A549 (cell line): ENCODE data around the gene RASA2. TPM values are rescaled to one million over a fixed set of nuclear protein-coding genes. Genes with fewer than 3 reads are reported as not detected.
A peak's percentile ranks its signal among the peaks of the same experiment; 100 is the strongest.

Experiments
- ATAC-seq, 2 experiments: fragments of 200-7000 bp in 1 of 2; fragments of >200 bp in 1 of 2; cut with Nextera tagmentation in 1 of 2; cut with Tn5 transposase in 1 of 2; 3 replicates each; pipeline versions ENCODE4 v1.8.0 to v1.9.1; 2018 to 2020; ENCODE audit warnings: mild to moderate bottlenecking in 1 of 2, moderate library complexity in 1 of 2
- CTCF ChIA-PET: fragments of 300-600 bp; sonication (Branson Sonifier 250); formaldehyde crosslinking; extraction: SDS; loops from one replicate; lab custom pipeline; 2021; ENCODE audit warnings: antibody characterized with exemption, inconsistent platforms; lab: Yijun Ruan, JAX
- POLR2A ChIA-PET: fragments of 350-600 bp; formaldehyde crosslinking; extraction: SDS; loops from one replicate; lab custom pipeline; 2021; ENCODE audit warnings: antibody characterized with exemption, inconsistent platforms; lab: Yijun Ruan, JAX
- DNase-seq, 2 experiments: peaks; one replicate each; pipeline versions ENCODE4 v3.0.0 to v3.0.0-alpha.2; 2011 to 2016; ENCODE audit warnings: low read depth in 1 of 2, low spot score in 1 of 2
- FAIRE-seq: peaks from 2 replicates; lab custom pipeline; 2011; peaks lifted over from hg19 to GRCh38; lab: Jason Lieb, UNC
- H3K27ac ChIP-seq, 2 experiments: fragments of >200 bp; sonication (Bioruptor Twin); formaldehyde crosslinking; 3 replicates each; pipeline ENCODE4 v1.5.1; 2016 to 2017
- H3K4me1 ChIP-seq: fragments of >200 bp; sonication (Bioruptor Twin); formaldehyde crosslinking; 3 replicates; pipeline ENCODE4 v1.6.1; 2016
- H3K4me2 ChIP-seq: fragments of >200 bp; sonication (Bioruptor Twin); formaldehyde crosslinking; 3 replicates; pipeline ENCODE4 v1.6.1; 2016
- H3K4me3 ChIP-seq: fragments of >200 bp; sonication (Bioruptor Twin); formaldehyde crosslinking; 3 replicates; pipeline ENCODE4 v1.5.1; 2016
- H3K9me3 ChIP-seq: fragments of >200 bp; sonication (Bioruptor Twin); formaldehyde crosslinking; 3 replicates; pipeline ENCODE4 v1.6.1; 2016
- BHLHE40 ChIP-seq: IDR thresholded peaks from 2 replicates; pipeline ENCODE4 v1.6.1; 2012; ENCODE audit warnings: low read depth, low read length, inconsistent platforms
- CEBPB ChIP-seq, 2 experiments: fragments of >200 bp in 1 of 2; sonication (Bioruptor Twin) in 1 of 2; formaldehyde crosslinking in 1 of 2; IDR thresholded peaks; 2 replicates each; pipeline ENCODE4 v1.6.1; 2012 to 2016
- CHD4 ChIP-seq: fragments of 200-600 bp; sonication (generic); IDR thresholded peaks from 2 replicates; pipeline ENCODE4 v1.6.1; 2016; ENCODE audit warnings: antibody characterized with exemption, mild to moderate bottlenecking, borderline replicate concordance
- EP300 ChIP-seq, 2 experiments: fragments of >200 bp; sonication (Bioruptor Twin); formaldehyde crosslinking; IDR thresholded peaks; 2 replicates in 1 of 2; 3 replicates in 1 of 2; pipeline ENCODE4 v1.6.1; 2016 to 2017
- ESRRA ChIP-seq: fragments of 150-350 bp; IDR thresholded peaks from 2 replicates; pipeline ENCODE4 v1.6.1; 2014; ENCODE audit warnings: mild to moderate bottlenecking, low read length, borderline replicate concordance
- GATA3 ChIP-seq: IDR thresholded peaks from 2 replicates; pipeline ENCODE4 v1.6.1; 2012; ENCODE audit warnings: borderline replicate concordance
- HDAC2 ChIP-seq: fragments of 200-600 bp; sonication (generic); IDR thresholded peaks from 2 replicates; pipeline ENCODE4 v1.6.1; 2016
- HOXA7 ChIP-seq: fragments of 250-450 bp; sonication (Bioruptor Pico); IDR thresholded peaks from 2 replicates; pipeline ENCODE4 v1.5.0; 2020; ENCODE audit warnings: mild to moderate bottlenecking, moderate library complexity
- JUN ChIP-seq, 2 experiments: fragments of >200 bp; sonication (Bioruptor Twin); formaldehyde crosslinking; IDR thresholded peaks; 2 replicates in 1 of 2; 3 replicates in 1 of 2; pipeline ENCODE4 v1.6.1; 2016 to 2017
- KDM1A ChIP-seq: fragments of 200-600 bp; sonication (generic); IDR thresholded peaks from 2 replicates; pipeline ENCODE4 v1.6.1; 2016; ENCODE audit warnings: low read depth, mild to moderate bottlenecking
- MAZ ChIP-seq: fragments of 150-350 bp; IDR thresholded peaks from 2 replicates; pipeline ENCODE4 v1.6.1; 2014; ENCODE audit warnings: antibody characterized with exemption, low read depth, low read length, borderline replicate concordance
- NFE2L2 ChIP-seq: fragments of 150-350 bp; conservative IDR thresholded peaks from 2 replicates; pipeline ENCODE4 v1.6.1; 2014; ENCODE audit warnings: low read length
- PHF8 ChIP-seq: fragments of 200-600 bp; sonication (generic); IDR thresholded peaks from 2 replicates; pipeline ENCODE4 v1.6.1; 2016; ENCODE audit warnings: low read depth, mild to moderate bottlenecking, antibody characterized with exemption, moderate library complexity, borderline replicate concordance
- POLR2A ChIP-seq: IDR thresholded peaks from 2 replicates; pipeline ENCODE4 v1.6.1; 2012; ENCODE audit warnings: mild to moderate bottlenecking, low read length
- RAD21 ChIP-seq, 2 experiments: fragments of >200 bp in 1 of 2; sonication (Bioruptor Twin) in 1 of 2; formaldehyde crosslinking in 1 of 2; IDR thresholded peaks in 1 of 2; conservative IDR thresholded peaks in 1 of 2; 2 replicates in 1 of 2; 3 replicates in 1 of 2; pipeline ENCODE4 v1.6.1; 2012 to 2018; ENCODE audit warnings: inconsistent platforms in 1 of 2
- RARB ChIP-seq: fragments of 250-450 bp; sonication (Bioruptor Pico); IDR thresholded peaks from 2 replicates; pipeline ENCODE4 v1.8.0; 2021; ENCODE audit warnings: mild to moderate bottlenecking, moderate library complexity
- RFX5 ChIP-seq: fragments of 450-650 bp; IDR thresholded peaks from 2 replicates; pipeline ENCODE4 v1.7.1; 2014; ENCODE audit warnings: antibody characterized with exemption, mild to moderate bottlenecking, moderate library complexity
- SREBF2 ChIP-seq: fragments of 450-650 bp; IDR thresholded peaks from 2 replicates; pipeline ENCODE4 v1.6.1; 2014; ENCODE audit warnings: mild to moderate bottlenecking, moderate library complexity
- TP53 ChIP-seq: fragments of 250-450 bp; sonication (Bioruptor Pico); IDR thresholded peaks from 2 replicates; pipeline ENCODE4 v1.5.0; 2021; ENCODE audit warnings: mild to moderate bottlenecking, moderate library complexity
- ZSCAN20 ChIP-seq: fragments of 250-450 bp; sonication (Bioruptor Pico); IDR thresholded peaks from 2 replicates; pipeline ENCODE4 v1.8.0; 2022; ENCODE audit warnings: mild to moderate bottlenecking, moderate library complexity
- WGBS: methylation state at CpG from one replicate; pipeline ENCODE4 v1.1.6; 2017; ENCODE audit errors: missing lambda C conversion rate; 5-methylcytosine and 5-hydroxymethylcytosine counted together
- polyA minus RNA-seq: library from RNA; depleted of rRNA, polyadenylated mRNA; stranded (reverse); fragments of >200 nt; gene quantifications from 2 replicates; pipeline ENCODE4 v1.2.3, GENCODE V29; 2011; rRNA and poly(A)+ RNA removed
- polyA plus RNA-seq, 4 experiments: library from polyadenylated mRNA; depleted of rRNA in 3 of 4; stranded (reverse); fragments of >200 nt; fragmentation: RNase III in 1 of 4; extraction: RNeasy Plus Mini Kit Qiagen cat#74134 plus additional on column Dnase treatment in 1 of 4; gene quantifications; 2 replicates in 3 of 4; 3 replicates in 1 of 4; pipeline ENCODE4 v1.2.3, GENCODE V29; 2011 to 2017
- TF ChIP-seq, protein P1 (sequence below): IDR thresholded peaks from 2 replicates; pipeline ENCODE4 v1.6.1; 2012
- TF ChIP-seq, protein P2 (sequence below): fragments of 450-650 bp; IDR thresholded peaks from 2 replicates; pipeline ENCODE4 v1.6.1; 2014; ENCODE audit warnings: antibody characterized with exemption
- TF ChIP-seq, protein P3 (sequence below): fragments of >200 bp; sonication (Bioruptor Twin); formaldehyde crosslinking; IDR thresholded peaks from 3 replicates; pipeline ENCODE4 v1.6.1; 2016
- TF ChIP-seq, protein P4 (sequence below): fragments of >200 bp; sonication (Bioruptor Twin); formaldehyde crosslinking; IDR thresholded peaks from 3 replicates; pipeline ENCODE4 v1.5.1; 2016
- TF ChIP-seq, protein P5 (sequence below): fragments of >200 bp; sonication (Bioruptor Twin); formaldehyde crosslinking; IDR thresholded peaks from 2 replicates; pipeline ENCODE4 v1.6.1; 2016

The RASA2 gene, protein sequence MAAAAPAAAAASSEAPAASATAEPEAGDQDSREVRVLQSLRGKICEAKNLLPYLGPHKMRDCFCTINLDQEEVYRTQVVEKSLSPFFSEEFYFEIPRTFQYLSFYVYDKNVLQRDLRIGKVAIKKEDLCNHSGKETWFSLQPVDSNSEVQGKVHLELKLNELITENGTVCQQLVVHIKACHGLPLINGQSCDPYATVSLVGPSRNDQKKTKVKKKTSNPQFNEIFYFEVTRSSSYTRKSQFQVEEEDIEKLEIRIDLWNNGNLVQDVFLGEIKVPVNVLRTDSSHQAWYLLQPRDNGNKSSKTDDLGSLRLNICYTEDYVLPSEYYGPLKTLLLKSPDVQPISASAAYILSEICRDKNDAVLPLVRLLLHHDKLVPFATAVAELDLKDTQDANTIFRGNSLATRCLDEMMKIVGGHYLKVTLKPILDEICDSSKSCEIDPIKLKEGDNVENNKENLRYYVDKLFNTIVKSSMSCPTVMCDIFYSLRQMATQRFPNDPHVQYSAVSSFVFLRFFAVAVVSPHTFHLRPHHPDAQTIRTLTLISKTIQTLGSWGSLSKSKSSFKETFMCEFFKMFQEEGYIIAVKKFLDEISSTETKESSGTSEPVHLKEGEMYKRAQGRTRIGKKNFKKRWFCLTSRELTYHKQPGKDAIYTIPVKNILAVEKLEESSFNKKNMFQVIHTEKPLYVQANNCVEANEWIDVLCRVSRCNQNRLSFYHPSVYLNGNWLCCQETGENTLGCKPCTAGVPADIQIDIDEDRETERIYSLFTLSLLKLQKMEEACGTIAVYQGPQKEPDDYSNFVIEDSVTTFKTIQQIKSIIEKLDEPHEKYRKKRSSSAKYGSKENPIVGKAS
- polyA plus RNA-seq (2011; rRNA removed): 9.2 and 12.0 TPM in 2 replicates
- 2.0 and 2.1 TPM in 2 replicates for polyA plus RNA-seq (2012; cell fraction: cytosol; rRNA removed)
- 2.7 and 3.1 TPM in 2 replicates for polyA plus RNA-seq (2012; cell fraction: nucleus; rRNA removed)
- 5.0 to 6.8 TPM (median 6.7 TPM) in 3 replicates for polyA plus RNA-seq (2017; fragmentation: RNase III; extraction: RNeasy Plus Mini Kit Qiagen cat#74134 plus additional on column Dnase treatment)
- polyA minus RNA-seq: 4.9 and 7.9 TPM in 2 replicates

DNA sequence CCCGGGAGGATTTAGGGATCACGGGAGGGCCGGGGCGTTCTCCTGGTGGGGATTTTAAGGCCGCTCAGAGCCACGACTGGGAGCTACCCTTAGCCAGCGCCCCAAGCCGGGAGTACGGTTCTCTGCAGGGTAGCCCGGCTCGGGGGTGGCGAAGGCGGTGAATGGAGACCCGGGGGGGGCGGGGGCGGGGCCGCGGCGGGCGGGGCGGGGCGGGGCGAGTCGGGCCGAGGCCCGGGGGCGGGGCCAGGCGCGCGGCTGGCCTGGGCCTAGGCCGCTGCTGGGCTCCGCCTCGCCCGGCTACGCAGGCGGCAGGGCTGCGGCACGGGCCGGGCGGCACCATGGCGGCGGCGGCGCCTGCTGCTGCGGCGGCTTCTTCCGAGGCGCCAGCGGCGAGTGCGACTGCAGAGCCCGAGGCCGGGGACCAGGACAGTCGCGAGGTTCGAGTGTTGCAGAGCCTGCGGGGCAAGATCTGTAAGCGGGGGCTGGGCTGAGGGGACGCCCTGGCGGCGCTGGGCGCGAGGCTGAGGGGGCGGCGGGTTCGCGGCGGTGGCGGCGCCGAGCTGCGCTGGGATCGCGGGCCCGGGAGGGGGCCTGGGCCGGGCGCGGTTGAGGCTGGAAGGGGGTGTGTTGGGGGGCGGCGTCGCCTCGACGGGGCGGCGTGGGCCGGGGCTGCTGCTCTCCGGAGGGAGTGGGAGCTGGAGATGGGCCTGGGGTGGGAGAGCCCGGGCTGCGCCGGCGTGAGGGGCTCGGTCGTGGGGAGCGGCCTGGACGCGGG, at the start of gene RASA2:
Gene RASA2 (plus strand): TSS at position 282 of the 775 bp plus-strand sequence. CDS start 57 bp downstream, at position 339.
- POLR2A ChIA-PET: interaction anchor here (1.0 to 2.0 kb wide), 9 partner anchors 10 to 390 kb away, joined by 3 to 10 read pairs (median 4); partner anchors contain the start of genes ATP1B3 and ZBTB38
- H3K4me1 ChIP-seq: peaks cover 56% of the 10 kb centered on the region
- peak within 1 kb of the TSS; percentile 97 for H3K4me2 ChIP-seq
- DNase-seq (peak; percentile 60 to 79), FAIRE-seq (no peak), ATAC-seq (peak; percentile 79 to 82)
- CTCF ChIA-PET: interaction anchor here (0.7 to 2.0 kb wide), 6 partner anchors 9 to 174 kb away, joined by 3 to 13 read pairs (median 4); no protein-coding TSS in a partner anchor
- TF ChIP-seq PHF8 (peak; percentile 88), HOXA7 (CRISPR knock-in tag) (no peak), KDM1A (no peak), POLR2A (peak; percentile 85), SREBF2 (no peak), RFX5 (no peak), EP300 (IDR thresholded peaks at IDR 0.05) (no peak), ZSCAN20 (no peak), HDAC2 (no peak), GATA3 (no peak), TP53 (CRISPR knock-in tag) (no peak), NFE2L2 (no peak), RARB (CRISPR knock-in tag) (no peak), RAD21 (conservative IDR thresholded peaks at IDR 0.05 in 1 of 2, IDR thresholded peaks at IDR 0.05 in 1 of 2) (no peak; a peak in 1 of 5 replicates), BHLHE40 (peak; percentile 47; the same call in 1 of the 2 replicates), JUN (IDR thresholded peaks at IDR 0.05) (peak in 1 of 2 experiments; percentile 88; a peak in 3 of 5 replicates), ESRRA (no peak), CHD4 (no peak), CEBPB (IDR thresholded peaks at IDR 0.05) (no peak), MAZ (no peak)
- TF ChIP-seq, protein P1, sequence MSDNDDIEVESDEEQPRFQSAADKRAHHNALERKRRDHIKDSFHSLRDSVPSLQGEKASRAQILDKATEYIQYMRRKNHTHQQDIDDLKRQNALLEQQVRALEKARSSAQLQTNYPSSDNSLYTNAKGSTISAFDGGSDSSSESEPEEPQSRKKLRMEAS: peak; percentile 13
- TF ChIP-seq, protein P2, sequence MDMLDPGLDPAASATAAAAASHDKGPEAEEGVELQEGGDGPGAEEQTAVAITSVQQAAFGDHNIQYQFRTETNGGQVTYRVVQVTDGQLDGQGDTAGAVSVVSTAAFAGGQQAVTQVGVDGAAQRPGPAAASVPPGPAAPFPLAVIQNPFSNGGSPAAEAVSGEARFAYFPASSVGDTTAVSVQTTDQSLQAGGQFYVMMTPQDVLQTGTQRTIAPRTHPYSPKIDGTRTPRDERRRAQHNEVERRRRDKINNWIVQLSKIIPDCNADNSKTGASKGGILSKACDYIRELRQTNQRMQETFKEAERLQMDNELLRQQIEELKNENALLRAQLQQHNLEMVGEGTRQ: no peak
- TF ChIP-seq, protein P3, sequence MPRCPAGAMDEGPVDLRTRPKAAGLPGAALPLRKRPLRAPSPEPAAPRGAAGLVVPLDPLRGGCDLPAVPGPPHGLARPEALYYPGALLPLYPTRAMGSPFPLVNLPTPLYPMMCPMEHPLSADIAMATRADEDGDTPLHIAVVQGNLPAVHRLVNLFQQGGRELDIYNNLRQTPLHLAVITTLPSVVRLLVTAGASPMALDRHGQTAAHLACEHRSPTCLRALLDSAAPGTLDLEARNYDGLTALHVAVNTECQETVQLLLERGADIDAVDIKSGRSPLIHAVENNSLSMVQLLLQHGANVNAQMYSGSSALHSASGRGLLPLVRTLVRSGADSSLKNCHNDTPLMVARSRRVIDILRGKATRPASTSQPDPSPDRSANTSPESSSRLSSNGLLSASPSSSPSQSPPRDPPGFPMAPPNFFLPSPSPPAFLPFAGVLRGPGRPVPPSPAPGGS: peak; percentile 88
- TF ChIP-seq, protein P4, sequence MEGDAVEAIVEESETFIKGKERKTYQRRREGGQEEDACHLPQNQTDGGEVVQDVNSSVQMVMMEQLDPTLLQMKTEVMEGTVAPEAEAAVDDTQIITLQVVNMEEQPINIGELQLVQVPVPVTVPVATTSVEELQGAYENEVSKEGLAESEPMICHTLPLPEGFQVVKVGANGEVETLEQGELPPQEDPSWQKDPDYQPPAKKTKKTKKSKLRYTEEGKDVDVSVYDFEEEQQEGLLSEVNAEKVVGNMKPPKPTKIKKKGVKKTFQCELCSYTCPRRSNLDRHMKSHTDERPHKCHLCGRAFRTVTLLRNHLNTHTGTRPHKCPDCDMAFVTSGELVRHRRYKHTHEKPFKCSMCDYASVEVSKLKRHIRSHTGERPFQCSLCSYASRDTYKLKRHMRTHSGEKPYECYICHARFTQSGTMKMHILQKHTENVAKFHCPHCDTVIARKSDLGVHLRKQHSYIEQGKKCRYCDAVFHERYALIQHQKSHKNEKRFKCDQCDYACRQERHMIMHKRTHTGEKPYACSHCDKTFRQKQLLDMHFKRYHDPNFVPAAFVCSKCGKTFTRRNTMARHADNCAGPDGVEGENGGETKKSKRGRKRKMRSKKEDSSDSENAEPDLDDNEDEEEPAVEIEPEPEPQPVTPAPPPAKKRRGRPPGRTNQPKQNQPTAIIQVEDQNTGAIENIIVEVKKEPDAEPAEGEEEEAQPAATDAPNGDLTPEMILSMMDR: no peak
- TF ChIP-seq, protein P5, sequence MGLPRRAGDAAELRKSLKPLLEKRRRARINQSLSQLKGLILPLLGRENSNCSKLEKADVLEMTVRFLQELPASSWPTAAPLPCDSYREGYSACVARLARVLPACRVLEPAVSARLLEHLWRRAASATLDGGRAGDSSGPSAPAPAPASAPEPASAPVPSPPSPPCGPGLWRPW: no peak
- no peaks in the 10 kb centered on the region for H3K9me3 ChIP-seq
- H3K4me3 ChIP-seq: peak within 1 kb of the TSS; percentile 76
- 0% methylated on average over 1 of the region's 96 CpGs for WGBS
- H3K27ac ChIP-seq: peak within 1 kb of the TSS; percentile 90 to 96
